Nephron (organoid): ENCODE data around the gene TAS2R60.
"Not testable (repeated sequence)": the region's sequence is repeated elsewhere in the genome, so short reads cannot be mapped to it uniquely, and the experiment has no call there.

Experiments used
- H3K27ac Mint-ChIP-seq, 3 experiments: 2 replicates each; pipeline ENCODE4 v1.8.0; 2020; ENCODE audit warnings: mixed read lengths in 3 of 3, mild to moderate bottlenecking in 2 of 3, moderate library complexity in 1 of 3
- H3K27me3 Mint-ChIP-seq: 2 replicates; pipeline ENCODE4 v1.8.0; 2021; ENCODE audit warnings: low read depth, mild to moderate bottlenecking, moderate library complexity, mixed read lengths
- H3K36me3 Mint-ChIP-seq: 2 replicates; pipeline ENCODE4 v1.8.0; 2020; ENCODE audit warnings: low read depth, mixed read lengths
- H3K4me1 Mint-ChIP-seq: 2 replicates; pipeline ENCODE4 v1.8.0; 2020; ENCODE audit warnings: mixed read lengths
- H3K4me3 Mint-ChIP-seq, 3 experiments: 2 replicates each; pipeline ENCODE4 v1.8.0; 2020; ENCODE audit warnings: mild to moderate bottlenecking in 3 of 3, mixed read lengths in 3 of 3, moderate library complexity in 2 of 3
- H3K9me3 Mint-ChIP-seq: 2 replicates; pipeline ENCODE4 v1.8.0; 2020; ENCODE audit warnings: mixed read lengths
- TF ChIP-seq, protein P1 (sequence below), 3 experiments: fragments of 200-600 bp; sonication (generic); IDR thresholded peaks; one replicate each; pipeline ENCODE4 v1.5.0; 2021; ENCODE audit warnings: antibody characterized with exemption in 3 of 3; ENCODE audit not compliant: unreplicated experiment in 3 of 3

The TAS2R60 gene

GRCh38 chr7:143422033-143422432 is 21.2 kb upstream of the TAS2R60 start:
- Mint-ChIP-seq H3K27me3 (peaks cover 12% of the 10 kb centered on the region), H3K27ac (no peak overlapping the region), H3K36me3 (no peaks in the 10 kb centered on the region), H3K4me1 (peaks cover 23% of the 10 kb centered on the region), H3K4me3 (no peak overlapping the region), H3K9me3 (peaks cover 7% of the 10 kb centered on the region)
- TF ChIP-seq, protein P1, sequence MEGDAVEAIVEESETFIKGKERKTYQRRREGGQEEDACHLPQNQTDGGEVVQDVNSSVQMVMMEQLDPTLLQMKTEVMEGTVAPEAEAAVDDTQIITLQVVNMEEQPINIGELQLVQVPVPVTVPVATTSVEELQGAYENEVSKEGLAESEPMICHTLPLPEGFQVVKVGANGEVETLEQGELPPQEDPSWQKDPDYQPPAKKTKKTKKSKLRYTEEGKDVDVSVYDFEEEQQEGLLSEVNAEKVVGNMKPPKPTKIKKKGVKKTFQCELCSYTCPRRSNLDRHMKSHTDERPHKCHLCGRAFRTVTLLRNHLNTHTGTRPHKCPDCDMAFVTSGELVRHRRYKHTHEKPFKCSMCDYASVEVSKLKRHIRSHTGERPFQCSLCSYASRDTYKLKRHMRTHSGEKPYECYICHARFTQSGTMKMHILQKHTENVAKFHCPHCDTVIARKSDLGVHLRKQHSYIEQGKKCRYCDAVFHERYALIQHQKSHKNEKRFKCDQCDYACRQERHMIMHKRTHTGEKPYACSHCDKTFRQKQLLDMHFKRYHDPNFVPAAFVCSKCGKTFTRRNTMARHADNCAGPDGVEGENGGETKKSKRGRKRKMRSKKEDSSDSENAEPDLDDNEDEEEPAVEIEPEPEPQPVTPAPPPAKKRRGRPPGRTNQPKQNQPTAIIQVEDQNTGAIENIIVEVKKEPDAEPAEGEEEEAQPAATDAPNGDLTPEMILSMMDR (IDR thresholded peaks at IDR 0.05; ENCODE audit: unreplicated experiment in 3 of 3): no peak

GRCh38 chr7:143424476-143424875 is 18.8 kb upstream of the TAS2R60 start:
- not testable (repeated sequence) for H3K9me3 Mint-ChIP-seq, H3K4me3 Mint-ChIP-seq

DNA sequence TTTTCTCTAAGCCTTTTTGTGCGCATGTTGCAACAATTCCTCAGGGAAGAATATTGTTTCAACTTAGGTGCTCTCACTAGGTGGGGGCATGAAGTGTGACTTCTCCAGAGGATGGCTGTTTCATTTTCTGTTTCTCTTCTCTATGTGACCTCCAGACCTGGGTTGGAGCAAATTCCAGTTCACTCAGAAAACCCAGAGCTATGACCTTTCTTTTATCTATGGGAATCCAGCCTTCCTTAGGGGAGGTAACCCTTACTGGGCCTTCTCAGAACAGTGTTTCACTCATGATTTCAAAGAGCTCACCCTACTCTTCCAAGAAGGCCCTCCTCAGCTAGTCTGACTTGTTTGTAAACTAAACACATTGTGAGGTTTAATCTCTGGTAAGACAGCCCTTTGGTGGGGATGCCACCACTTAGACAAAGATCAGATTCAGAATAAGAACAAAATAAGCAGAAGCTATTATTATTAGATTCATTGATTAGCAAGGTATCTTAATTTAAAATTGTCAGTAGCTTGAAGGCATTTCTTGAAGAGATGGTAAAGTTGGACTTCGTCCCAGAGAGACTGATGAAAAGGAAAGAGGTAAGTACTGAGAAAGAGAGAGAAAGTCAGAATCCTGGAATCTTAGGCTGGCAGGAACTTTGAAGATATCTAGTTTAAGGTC is 16.6 kb upstream of the TAS2R60 start:
- TF ChIP-seq, protein P1 (IDR thresholded peaks at IDR 0.05; ENCODE audit: unreplicated experiment in 3 of 3): no peak
- Mint-ChIP-seq H3K4me3 (no peak overlapping the region), H3K27me3 (no peaks in the 10 kb centered on the region), H3K27ac (no peak overlapping the region), H3K36me3 (no peaks in the 10 kb centered on the region), H3K9me3 (no peaks in the 10 kb centered on the region), H3K4me1 (peaks cover 9% of the 10 kb centered on the region)

More at GRCh38 chr7:143424476-143424875, 18.8 kb upstream of the TAS2R60 start:
- not testable (repeated sequence) for H3K27ac Mint-ChIP-seq, H3K4me1 Mint-ChIP-seq, H3K27me3 Mint-ChIP-seq, H3K36me3 Mint-ChIP-seq

GRCh38 chr7:143429770-143430698 is 13.2 kb upstream of the TAS2R60 start:
- no peaks in the 10 kb centered on the region for H3K27me3 Mint-ChIP-seq
- no peak overlapping the region for H3K27ac Mint-ChIP-seq
- TF ChIP-seq, protein P1 (IDR thresholded peaks at IDR 0.05; ENCODE audit: unreplicated experiment in 3 of 3): no peak
- no peaks in the 10 kb centered on the region for H3K36me3 Mint-ChIP-seq
- no peak overlapping the region for H3K4me3 Mint-ChIP-seq
- H3K4me1 Mint-ChIP-seq: no peaks in the 10 kb centered on the region
- no peaks in the 10 kb centered on the region for H3K9me3 Mint-ChIP-seq

GRCh38 chr7:143431109-143431508 is 12.1 kb upstream of the TAS2R60 start:
- Mint-ChIP-seq H3K27me3 (no peaks in the 10 kb centered on the region), H3K4me1 (no peaks in the 10 kb centered on the region), H3K27ac (no peak overlapping the region), H3K4me3 (no peak overlapping the region), H3K9me3 (no peaks in the 10 kb centered on the region), H3K36me3 (no peaks in the 10 kb centered on the region)
- TF ChIP-seq, protein P1 (IDR thresholded peaks at IDR 0.05; ENCODE audit: unreplicated experiment in 3 of 3): no peak

DNA sequence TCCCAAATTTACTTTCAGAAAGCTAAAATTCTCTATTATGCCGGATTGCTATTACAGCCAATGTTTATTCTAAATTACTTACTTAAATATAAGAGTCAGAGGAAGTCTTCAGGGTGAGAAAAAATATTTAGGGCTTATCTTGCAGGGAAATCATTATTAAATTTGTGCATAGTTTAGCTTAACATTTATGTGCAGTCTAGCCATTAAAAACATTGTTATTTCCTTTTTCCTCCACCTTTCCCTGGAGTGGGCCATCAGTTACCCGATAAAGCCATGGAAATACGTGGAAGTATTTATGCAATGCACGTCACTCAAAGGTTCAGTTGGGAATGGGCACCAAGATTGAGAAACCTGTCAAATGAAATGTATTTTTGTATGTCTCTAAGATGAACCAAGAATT is 9.5 kb upstream of the TAS2R60 start:
- Mint-ChIP-seq H3K4me3 (no peak overlapping the region), H3K27ac (no peak overlapping the region), H3K27me3 (no peaks in the 10 kb centered on the region), H3K9me3 (no peaks in the 10 kb centered on the region), H3K4me1 (no peaks in the 10 kb centered on the region), H3K36me3 (no peaks in the 10 kb centered on the region)
- TF ChIP-seq, protein P1 (IDR thresholded peaks at IDR 0.05; ENCODE audit: unreplicated experiment in 3 of 3): no peak
